HCT116 (cell line): ENCODE results near the gene CCRL2. TPM values are rescaled to one million over a fixed set of nuclear protein-coding genes. Genes with fewer than 3 reads are reported as not detected.

Source experiments
- ATAC-seq: fragments of 200-7000 bp; cut with Tn5 transposase; 2 replicates; pipeline ENCODE4 v1.9.1; 2020; ENCODE audit warnings: mild to moderate bottlenecking, moderate library complexity
- BruUV-seq: library from RNA; stranded (reverse); fragments of 400-500 nt; replicated peaks from 2 replicates; lab custom pipeline; 2021; lab: Mats Ljungman, UMichigan
- CTCF ChIA-PET: fragments of 300-600 bp; sonication (Branson Sonifier 250); formaldehyde crosslinking; loops from one replicate; lab custom pipeline; 2021; ENCODE audit warnings: antibody characterized with exemption; lab: Charles Lee
- POLR2A ChIA-PET: fragments of 300-600, 350-600 bp; sonication (Branson Sonifier 250); formaldehyde crosslinking; loops from one replicate; lab custom pipeline; 2021; ENCODE audit warnings: antibody characterized with exemption; lab: Charles Lee
- RAD21 ChIA-PET, 2 experiments: fragments of 300-600 bp; sonication (Branson Sonifier 250); formaldehyde crosslinking; loops; one replicate each; lab custom pipeline; 2023; ENCODE audit warnings: low total read pairs in 2 of 2; ENCODE audit not compliant: uncharacterized antibody in 2 of 2, unreplicated experiment in 2 of 2, low non-redundant PET in 1 of 2; lab: Charles Lee
- DNase-seq: peaks from one replicate; pipeline ENCODE4 v3.0.0-alpha.2; 2010; ENCODE audit warnings: low read depth, low spot score
- H2AFZ ChIP-seq: fragments of 200-600 bp; shearing (Covaris generic), sonication (generic); 2 replicates; pipeline ENCODE4 v1.6.1; 2017; ENCODE audit warnings: low read depth, mixed run types, mixed read lengths, antibody characterized with exemption, low read length; ENCODE audit not compliant: poor library complexity, severe bottlenecking
- H3K27ac ChIP-seq: 2 replicates; pipeline ENCODE4 v1.5.1; 2012; ENCODE audit warnings: low read depth, low read length
- H3K27me3 ChIP-seq: fragments of 200-600 bp; sonication (generic); 2 replicates; pipeline ENCODE4 v1.6.1; 2016; ENCODE audit warnings: mixed run types, low read length, mixed read lengths; ENCODE audit not compliant: insufficient read depth
- H3K36me3 ChIP-seq, 2 experiments: fragments of 200-500 bp in 1 of 2; fragments of 200-600 bp in 1 of 2; sonication (Bioruptor generic) in 1 of 2; sonication (generic) in 1 of 2; 2 replicates each; pipeline versions ENCODE4 v1.5.1 to v1.6.1; 2014 to 2016; ENCODE audit warnings: low read length in 2 of 2, inconsistent platforms in 1 of 2, mixed read lengths in 1 of 2, mixed run types in 1 of 2; ENCODE audit not compliant: insufficient read depth in 2 of 2, control insufficient read depth in 1 of 2
- H3K4me1 ChIP-seq, 2 experiments: fragments of 200-600 bp in 1 of 2; sonication (generic) in 1 of 2; 2 replicates each; pipeline versions ENCODE4 v1.5.1 to v1.6.1; 2012 to 2017; ENCODE audit warnings: low read length in 2 of 2, inconsistent platforms in 1 of 2, mild to moderate bottlenecking in 1 of 2, mixed read lengths in 1 of 2, mixed run types in 1 of 2, moderate library complexity in 1 of 2; ENCODE audit not compliant: insufficient read depth in 2 of 2, control insufficient read depth in 1 of 2
- H3K4me2 ChIP-seq: fragments of 200-600 bp; sonication (generic); 2 replicates; pipeline ENCODE4 v1.6.1; 2017; ENCODE audit warnings: mixed run types, low read length, mixed read lengths
- H3K4me3 ChIP-seq, 2 experiments: fragments of 200-600 bp in 1 of 2; sonication (generic) in 1 of 2; replicated peaks in 1 of 2; 2 replicates each; pipeline ENCODE4 v1.5.1; 2011 to 2016; ENCODE audit warnings: low read length in 2 of 2, control low read depth in 1 of 2, low read depth in 1 of 2, mild to moderate bottlenecking in 1 of 2, mixed read lengths in 1 of 2, mixed run types in 1 of 2
- H3K79me2 ChIP-seq: fragments of 200-600 bp; sonication (generic); 2 replicates; pipeline ENCODE4 v1.6.1; 2017; ENCODE audit warnings: mild to moderate bottlenecking, mixed run types, low read length, moderate library complexity, mixed read lengths; ENCODE audit not compliant: insufficient read depth
- H3K9ac ChIP-seq: fragments of 200-600 bp; sonication (generic); 2 replicates; pipeline ENCODE4 v1.6.1; 2016; ENCODE audit warnings: low read length, mixed read lengths
- H3K9me2 ChIP-seq: fragments of 200-600 bp; sonication (generic), shearing (Covaris generic); 2 replicates; pipeline ENCODE4 v1.6.1; 2017; ENCODE audit warnings: mixed run types, mild to moderate bottlenecking, moderate library complexity; ENCODE audit not compliant: insufficient read depth
- H3K9me3 ChIP-seq, 2 experiments: fragments of 200-500 bp in 1 of 2; fragments of 200-600 bp in 1 of 2; sonication (Bioruptor generic) in 1 of 2; sonication (generic) in 1 of 2; 2 replicates each; pipeline ENCODE4 v1.6.1; 2014 to 2017; ENCODE audit warnings: low read length in 2 of 2, mixed read lengths in 2 of 2, inconsistent platforms in 1 of 2, low read depth in 1 of 2, mild to moderate bottlenecking in 1 of 2, mixed run types in 1 of 2, moderate library complexity in 1 of 2; ENCODE audit not compliant: control insufficient read depth in 1 of 2, insufficient read depth in 1 of 2
- H4K20me1 ChIP-seq: fragments of 200-600 bp; sonication (generic), shearing (Covaris generic); 2 replicates; pipeline ENCODE4 v1.6.1; 2017; ENCODE audit warnings: mixed run types, mild to moderate bottlenecking, moderate library complexity; ENCODE audit not compliant: insufficient read depth
- ATF3 ChIP-seq: IDR thresholded peaks from 2 replicates; pipeline ENCODE4 v1.6.1; 2012
- CEBPB ChIP-seq: IDR thresholded peaks from 2 replicates; pipeline ENCODE4 v1.6.1; 2012; ENCODE audit warnings: low read depth
- EZH2 ChIP-seq: fragments of 200-600 bp; sonication (generic); IDR thresholded peaks from 2 replicates; pipeline ENCODE4 v1.6.1; 2017; ENCODE audit warnings: antibody characterized with exemption, mixed run types
- RAD21 ChIP-seq: IDR thresholded peaks from 2 replicates; pipeline ENCODE4 v1.6.1; 2012; ENCODE audit warnings: low read depth, mild to moderate bottlenecking
- REST ChIP-seq: IDR thresholded peaks from 2 replicates; pipeline ENCODE4 v1.6.1; 2012; ENCODE audit warnings: low read depth
- SP1 ChIP-seq: IDR thresholded peaks from 2 replicates; pipeline ENCODE4 v1.6.1; 2012; ENCODE audit warnings: low read depth
- intact Hi-C: fragments of 100-400 bp; cut with micrococcal nuclease; formaldehyde crosslinking; loops from 2 replicates; pipeline ENCODE4 v1.10.0; 2022
- total RNA-seq: library from RNA; stranded (reverse); gene quantifications from one replicate; pipeline ENCODE4 v1.2.1, GENCODE V29; 2021; ENCODE audit not compliant: unreplicated experiment
- TF ChIP-seq, protein P1 (sequence below), 3 experiments: fragments of 200-600 bp in 1 of 3; sonication (generic) in 1 of 3; IDR thresholded peaks in 2 of 3; conservative IDR thresholded peaks in 1 of 3; 2 replicates each; pipeline ENCODE4 v1.5.1; 2012 to 2017; ENCODE audit warnings: low read depth in 2 of 3, low read length in 2 of 3, antibody characterized with exemption in 1 of 3, borderline replicate concordance in 1 of 3, control low read depth in 1 of 3, mild to moderate bottlenecking in 1 of 3, mixed read lengths in 1 of 3, mixed run types in 1 of 3, moderate library complexity in 1 of 3; ENCODE audit not compliant: insufficient read depth in 1 of 3

The CCRL2 gene
- total RNA-seq, 1 experiment from 2014 or later = not detected

GRCh38 chr3:46413951-46414350 lies 6.9 kb downstream of the CCRL2 start (continued):
- TF ChIP-seq REST (no peak), EZH2 (no peak), CEBPB (no peak)

DNA sequence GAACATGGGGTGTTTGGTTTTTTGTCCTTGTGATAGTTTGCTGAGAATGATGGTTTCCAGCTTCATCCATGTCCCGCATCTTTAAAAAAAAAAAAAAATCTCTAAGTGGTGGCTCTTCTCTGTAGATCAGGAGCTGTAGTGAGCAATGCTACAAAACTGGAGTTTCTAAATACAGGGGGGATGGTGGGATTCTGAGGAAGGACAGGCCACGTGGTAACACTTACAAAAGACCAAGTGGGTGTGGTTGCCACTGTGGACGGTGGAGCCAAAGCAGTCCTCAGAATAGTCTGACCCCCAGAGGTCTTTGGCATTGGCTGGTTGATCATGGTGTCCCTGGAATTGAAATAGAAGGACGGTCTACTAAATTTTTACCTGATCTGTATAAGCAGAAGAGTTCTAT lies 7.7 kb downstream of the CCRL2 start:
- no peaks in the 10 kb centered on the region for H3K9me2 ChIP-seq
- POLR2A ChIA-PET = no interaction called here

More for the DNA sequence above, 7.7 kb downstream of the CCRL2 start:
- ChIA-PET CTCF (no interaction called here), RAD21 (no interaction called here)
- intact Hi-C loops = no loop called here
- no peaks in the 10 kb centered on the region for H3K36me3 ChIP-seq
- H3K9ac ChIP-seq = no peak overlapping the region
- H3K27ac ChIP-seq = no peak overlapping the region
- no peaks in the 10 kb centered on the region for H4K20me1 ChIP-seq
- H2AFZ ChIP-seq = no peak overlapping the region
- no peaks in the 10 kb centered on the region for H3K4me1 ChIP-seq
- H3K9me3 ChIP-seq = no peaks in the 10 kb centered on the region
- no peaks in the 10 kb centered on the region for H3K79me2 ChIP-seq
- TF ChIP-seq SP1 (no peak), ATF3 (no peak), RAD21 (no peak)
- TF ChIP-seq, protein P1, sequence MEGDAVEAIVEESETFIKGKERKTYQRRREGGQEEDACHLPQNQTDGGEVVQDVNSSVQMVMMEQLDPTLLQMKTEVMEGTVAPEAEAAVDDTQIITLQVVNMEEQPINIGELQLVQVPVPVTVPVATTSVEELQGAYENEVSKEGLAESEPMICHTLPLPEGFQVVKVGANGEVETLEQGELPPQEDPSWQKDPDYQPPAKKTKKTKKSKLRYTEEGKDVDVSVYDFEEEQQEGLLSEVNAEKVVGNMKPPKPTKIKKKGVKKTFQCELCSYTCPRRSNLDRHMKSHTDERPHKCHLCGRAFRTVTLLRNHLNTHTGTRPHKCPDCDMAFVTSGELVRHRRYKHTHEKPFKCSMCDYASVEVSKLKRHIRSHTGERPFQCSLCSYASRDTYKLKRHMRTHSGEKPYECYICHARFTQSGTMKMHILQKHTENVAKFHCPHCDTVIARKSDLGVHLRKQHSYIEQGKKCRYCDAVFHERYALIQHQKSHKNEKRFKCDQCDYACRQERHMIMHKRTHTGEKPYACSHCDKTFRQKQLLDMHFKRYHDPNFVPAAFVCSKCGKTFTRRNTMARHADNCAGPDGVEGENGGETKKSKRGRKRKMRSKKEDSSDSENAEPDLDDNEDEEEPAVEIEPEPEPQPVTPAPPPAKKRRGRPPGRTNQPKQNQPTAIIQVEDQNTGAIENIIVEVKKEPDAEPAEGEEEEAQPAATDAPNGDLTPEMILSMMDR (IDR thresholded peaks at IDR 0.05 in 2 of 3, conservative IDR thresholded peaks at IDR 0.05 in 1 of 3; ENCODE audit: borderline replicate concordance in 1 of 3, insufficient read depth in 1 of 3, low read depth in 2 of 3, low read length in 2 of 3) = no peak
- no peak overlapping the region for H3K4me2 ChIP-seq
- BruUV-seq = no TSS peak
- DNase-seq (no peak), ATAC-seq (no peak)
- H3K4me3 ChIP-seq = no peak overlapping the region
- no peaks in the 10 kb centered on the region for H3K27me3 ChIP-seq
